Subcutaneous abdominal adipose tissue (tissue), 5 donors: ENCODE data around the gene SH2B3.
A peak's percentile ranks its signal among the peaks of the same experiment; 100 is the strongest.

Experiments used
- H3K27ac ChIP-seq: one replicate; pipeline ENCODE4 v1.7.0; 2013; ENCODE audit warnings: low read depth, mild to moderate bottlenecking, inconsistent platforms, low read length, moderate library complexity
- H3K27me3 ChIP-seq, 5 donors: one replicate each; pipeline ENCODE4 v1.7.0; 2013; ENCODE audit warnings: low read length in 5 of 5, inconsistent platforms in 1 of 5; ENCODE audit not compliant: control insufficient read depth in 5 of 5, insufficient read depth in 4 of 5
- H3K36me3 ChIP-seq, 5 donors: one replicate each; pipeline ENCODE4 v1.7.0; 2013; ENCODE audit warnings: low read length in 5 of 5; ENCODE audit not compliant: control insufficient read depth in 5 of 5, insufficient read depth in 5 of 5
- H3K4me1 ChIP-seq, 5 donors: one replicate each; pipeline ENCODE4 v1.7.0; 2013; ENCODE audit warnings: low read length in 5 of 5, mild to moderate bottlenecking in 3 of 5, moderate library complexity in 1 of 5; ENCODE audit not compliant: control insufficient read depth in 5 of 5, insufficient read depth in 5 of 5
- H3K4me3 ChIP-seq, 5 donors: one replicate each; pipeline ENCODE4 v1.7.0; 2013; ENCODE audit warnings: low read length in 5 of 5, low read depth in 1 of 5
- H3K9ac ChIP-seq, 5 donors: one replicate each; pipeline ENCODE4 v1.7.0; 2013; ENCODE audit warnings: low read length in 5 of 5, mild to moderate bottlenecking in 4 of 5, moderate library complexity in 3 of 5
- H3K9me3 ChIP-seq, 5 donors: one replicate each; pipeline ENCODE4 v1.7.0; 2013; ENCODE audit warnings: low read length in 5 of 5; ENCODE audit not compliant: control insufficient read depth in 5 of 5
- donor health status: healthy.
- donor health status: healthy.
- donor health status: healthy.
- donor health status: healthy.
- donor health status: healthy.

The SH2B3 gene

DNA sequence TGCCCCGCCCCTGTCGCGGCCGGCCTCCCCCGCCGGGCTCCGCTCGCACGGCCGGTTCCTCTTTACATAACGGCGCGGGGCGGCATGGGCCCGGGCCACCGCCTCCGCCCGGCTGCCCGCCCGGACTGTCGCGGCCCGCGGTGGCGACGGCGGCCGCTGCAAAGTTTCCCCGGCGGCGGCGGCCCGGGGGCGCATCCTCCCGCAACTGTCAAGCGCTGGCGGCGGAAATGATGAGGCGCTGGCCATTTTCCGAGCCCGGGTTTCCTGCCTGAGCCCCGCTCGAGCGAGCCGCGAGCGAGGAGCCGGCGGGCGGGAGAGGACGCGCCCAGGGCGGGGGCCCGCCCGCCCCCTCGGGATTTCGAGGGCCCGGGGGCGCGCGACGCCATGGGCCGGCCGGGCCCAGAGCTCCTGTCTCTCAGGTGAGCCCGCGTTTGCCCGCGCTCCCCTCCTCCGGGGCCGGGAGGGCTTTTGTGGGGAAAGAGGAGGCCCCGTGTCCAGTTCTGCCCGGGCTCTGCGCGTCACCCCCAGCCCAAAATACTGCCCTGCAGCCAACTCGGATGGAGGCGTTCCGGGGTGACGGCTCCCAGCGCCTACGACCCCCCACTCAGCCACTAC is at the start of gene SH2B3:
Gene SH2B3 (plus strand): TSS at position 65 of the 615 bp plus-strand sequence. CDS start 12,223 bp downstream, outside the sequence.
- Histone ChIP-seq H3K4me3 (peak within 1 kb of the TSS; percentile 77 to 96 (median 82)), H3K4me1 (peaks cover 23 to 78% (median 73%) of the 10 kb centered on the region in 5 donors), H3K27me3 (no peaks in the 10 kb centered on the region), H3K36me3 (no peaks in the 10 kb centered on the region), H3K27ac (peak within 1 kb of the TSS; percentile 92), H3K9ac (peak within 1 kb of the TSS; percentile 77 to 95 (median 89)), H3K9me3 (no peaks in the 10 kb centered on the region)

- H3K36me3 ChIP-seq, result peaks cover 0 to 18% (median 8%) of the 10 kb centered on the region in 5 donors
- peaks cover 0 to 4% (median 0%) of the 10 kb centered on the region in 5 donors for H3K27me3 ChIP-seq
- H3K4me1 ChIP-seq, result peaks cover 3 to 41% (median 36%) of the 10 kb centered on the region in 5 donors
- peak overlapping the region in 1 of 5 donors; percentile 35 for H3K9ac ChIP-seq
- peaks cover 0 to 4% (median 3%) of the 10 kb centered on the region in 5 donors for H3K9me3 ChIP-seq
- no peak overlapping the region for H3K27ac ChIP-seq
- no peak overlapping the region for H3K4me3 ChIP-seq
These were observed 46.4 kb upstream of the SH2B3 start for GRCh38 chr12:111359231-111359913.

- Histone ChIP-seq H3K9me3 (no peaks in the 10 kb centered on the region), H3K36me3 (peaks cover 0 to 22% (median 9%) of the 10 kb centered on the region in 5 donors), H3K4me3 (no peak overlapping the region), H3K27me3 (peaks cover 0 to 4% (median 0%) of the 10 kb centered on the region in 5 donors), H3K9ac (peak overlapping the region in 2 of 5 donors; percentile 13 to 35), H3K4me1 (peaks cover 3 to 44% (median 40%) of the 10 kb centered on the region in 5 donors), H3K27ac (no peak overlapping the region)
These were observed 45.8 kb upstream of the SH2B3 start for GRCh38 chr12:111359914-111360276.

GRCh38 chr12:111360325-111360930 is 45.3 kb upstream of the SH2B3 start:
- Histone ChIP-seq H3K4me3 (no peak overlapping the region), H3K36me3 (peaks cover 0 to 27% (median 13%) of the 10 kb centered on the region in 5 donors), H3K4me1 (peaks cover 3 to 44% (median 40%) of the 10 kb centered on the region in 5 donors)

DNA sequence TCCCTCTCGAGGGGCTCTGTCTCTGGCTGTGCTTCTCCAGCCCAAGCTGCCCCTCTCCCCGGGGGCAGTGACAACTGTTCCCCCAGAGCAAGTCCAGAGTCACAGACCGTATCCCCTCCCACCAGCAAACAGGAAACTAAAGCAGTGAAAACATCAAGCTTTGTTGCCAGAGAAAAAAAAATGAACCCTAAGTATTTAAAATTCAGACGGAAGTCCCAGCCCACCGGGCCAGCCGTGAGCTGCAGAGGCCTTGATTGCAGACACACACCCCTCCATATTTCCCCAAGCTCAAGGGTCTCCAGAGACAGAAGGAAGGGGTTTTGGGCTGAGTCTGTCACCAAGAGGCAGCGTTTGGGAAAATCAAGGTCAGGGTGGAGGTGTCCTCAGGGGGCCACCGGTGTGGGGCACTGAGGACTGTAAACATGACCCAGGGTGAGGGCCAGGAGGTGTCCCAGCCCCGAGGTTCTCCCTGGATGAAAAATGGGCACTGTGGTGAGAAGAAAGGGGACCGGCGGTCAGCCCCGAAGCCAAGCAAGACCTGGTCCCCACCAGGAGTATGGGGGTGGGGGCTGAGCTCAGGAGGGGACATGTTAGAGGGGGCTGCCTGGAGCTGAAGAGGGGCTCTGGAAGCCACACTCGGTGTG is 44.5 kb upstream of the SH2B3 start:
- Histone ChIP-seq H3K27me3 (peaks cover 0 to 4% (median 0%) of the 10 kb centered on the region in 5 donors), H3K4me1 (peaks cover 3 to 45% (median 40%) of the 10 kb centered on the region in 5 donors), H3K4me3 (no peak overlapping the region), H3K27ac (no peak overlapping the region), H3K9ac (peak overlapping the region in 3 of 5 donors; percentile 41 to 60 (median 48)), H3K36me3 (peaks cover 0 to 32% (median 13%) of the 10 kb centered on the region in 5 donors), H3K9me3 (no peaks in the 10 kb centered on the region)

More at GRCh38 chr12:111360325-111360930, 45.3 kb upstream of the SH2B3 start:
- Histone ChIP-seq H3K27ac (no peak overlapping the region), H3K9me3 (no peaks in the 10 kb centered on the region), H3K9ac (peak overlapping the region in 2 of 5 donors; percentile 48 to 60), H3K27me3 (peaks cover 0 to 4% (median 0%) of the 10 kb centered on the region in 5 donors)

- H3K4me1 ChIP-seq, result peaks cover 3 to 52% (median 40%) of the 10 kb centered on the region in 5 donors
- H3K4me3 ChIP-seq, result peak overlapping the region in 1 of 5 donors; percentile 19
- H3K36me3 ChIP-seq, result peaks cover 0 to 34% (median 13%) of the 10 kb centered on the region in 5 donors
- H3K9ac ChIP-seq, result peak overlapping the region in 4 of 5 donors; percentile 5 to 60 (median 49)
- peaks cover 0 to 4% (median 0%) of the 10 kb centered on the region in 5 donors for H3K27me3 ChIP-seq
- no peak overlapping the region for H3K27ac ChIP-seq
- no peaks in the 10 kb centered on the region for H3K9me3 ChIP-seq
These were observed 43.8 kb upstream of the SH2B3 start for GRCh38 chr12:111361717-111362576.

GRCh38 chr12:111362687-111363475 is 42.8 kb upstream of the SH2B3 start:
- Histone ChIP-seq H3K27me3 (peaks cover 0 to 4% (median 0%) of the 10 kb centered on the region in 5 donors), H3K4me3 (peak overlapping the region in 1 of 5 donors; percentile 19), H3K9me3 (no peaks in the 10 kb centered on the region), H3K9ac (peak overlapping the region in 1 of 5 donors; percentile 60), H3K27ac (no peak overlapping the region), H3K4me1 (peaks cover 5 to 62% (median 50%) of the 10 kb centered on the region in 5 donors), H3K36me3 (peaks cover 0 to 34% (median 13%) of the 10 kb centered on the region in 5 donors)

- Histone ChIP-seq H3K4me1 (peaks cover 9 to 69% (median 57%) of the 10 kb centered on the region in 5 donors), H3K27ac (no peak overlapping the region)
These were observed 42.1 kb upstream of the SH2B3 start for GRCh38 chr12:111363578-111363977.

More at GRCh38 chr12:111363578-111363977, 42.1 kb upstream of the SH2B3 start:
- Histone ChIP-seq H3K9ac (no peak overlapping the region), H3K27me3 (peaks cover 0 to under 1% (median 0%) of the 10 kb centered on the region in 5 donors), H3K36me3 (peaks cover 0 to 34% (median 13%) of the 10 kb centered on the region in 5 donors), H3K9me3 (no peaks in the 10 kb centered on the region), H3K4me3 (no peak overlapping the region)
